ENCODE data around the gene NCAPH2.

- TF ChIP-seq CTCF (IDR thresholded peaks at IDR 0.05) (no peak), POLR2A (IDR thresholded peaks at IDR 0.05) (no peak)
Measured at GRCh38 chr22:50568626-50569025, 60.6 kb downstream of the NCAPH2 start.
